ENCODE measurements around the gene COL4A2.

GRCh38 chr13:110330491-110331011, 23.5 kb downstream of the COL4A2 start:
- no peak for TF ChIP-seq POLR2A (IDR thresholded peaks at IDR 0.05; ENCODE audit: low read depth, low read length)
- TF ChIP-seq TAF1 (IDR thresholded peaks at IDR 0.05; ENCODE audit: borderline replicate concordance, low read depth, low read length) = no peak
- no peak for TF ChIP-seq POLR2AphosphoS5 (IDR thresholded peaks at IDR 0.05; ENCODE audit: low read depth, low read length)
